SK-N-SH treated with all-trans-retinoic acid at 6 μM for 48 hours (cell line): Measurements from ENCODE around the gene SVOPL.

Experiments
- ARNTL ChIP-seq: fragments of 450-650 bp; formaldehyde crosslinking; IDR thresholded peaks from 2 replicates; pipeline ENCODE4 v1.5.0; 2020; ENCODE audit warnings: low read depth, mild to moderate bottlenecking, moderate library complexity, borderline replicate concordance
- CSDC2 ChIP-seq: fragments of 250-450 bp; sonication (Bioruptor Pico); IDR thresholded peaks from 2 replicates; pipeline ENCODE4 v1.5.0; 2020; ENCODE audit warnings: mild to moderate bottlenecking, moderate library complexity
- ESRRG ChIP-seq: fragments of 250-450 bp; sonication (Bioruptor Pico); IDR thresholded peaks from 2 replicates; pipeline ENCODE4 v1.6.1; 2021; ENCODE audit warnings: mild to moderate bottlenecking
- GLIS3 ChIP-seq: fragments of 250-450 bp; sonication (Bioruptor Pico); IDR thresholded peaks from 2 replicates; pipeline ENCODE4 v1.5.0; 2020; ENCODE audit warnings: mild to moderate bottlenecking, moderate library complexity
- PATZ1 ChIP-seq: fragments of 250-450 bp; sonication (Bioruptor Pico); IDR thresholded peaks from 2 replicates; pipeline ENCODE4 v1.8.0; 2020; ENCODE audit warnings: mild to moderate bottlenecking, moderate library complexity, borderline replicate concordance
- PPARA ChIP-seq: fragments of 250-450 bp; sonication (Bioruptor Pico); IDR thresholded peaks from 2 replicates; pipeline ENCODE4 v1.5.0; 2020; ENCODE audit warnings: mild to moderate bottlenecking, borderline replicate concordance
- RARB ChIP-seq: fragments of 250-450 bp; sonication (Bioruptor Pico); IDR thresholded peaks from 2 replicates; pipeline ENCODE4 v1.8.0; 2021; ENCODE audit warnings: mild to moderate bottlenecking, moderate library complexity
- ZC3H10 ChIP-seq: fragments of 250-450 bp; sonication (Bioruptor Pico); IDR thresholded peaks from 2 replicates; pipeline ENCODE4 v1.5.1; 2021; ENCODE audit warnings: mild to moderate bottlenecking, moderate library complexity
- ZFP3 ChIP-seq: fragments of 250-450 bp; sonication (Bioruptor Pico); IDR thresholded peaks from 2 replicates; pipeline ENCODE4 v1.5.0; 2020; ENCODE audit warnings: mild to moderate bottlenecking, moderate library complexity
- ZNF565 ChIP-seq: fragments of 450-650 bp; formaldehyde crosslinking; conservative IDR thresholded peaks from 2 replicates; pipeline ENCODE4 v1.5.0; 2020; ENCODE audit warnings: low read depth, mild to moderate bottlenecking, moderate library complexity
- ZNF70 ChIP-seq: fragments of 450-650 bp; formaldehyde crosslinking; IDR thresholded peaks from 2 replicates; pipeline ENCODE4 v1.5.0; 2020; ENCODE audit warnings: mild to moderate bottlenecking, moderate library complexity
- TF ChIP-seq, protein P1 (sequence below): fragments of 250-450 bp; sonication (Bioruptor Pico); IDR thresholded peaks from 2 replicates; pipeline ENCODE4 v1.5.1; 2021; ENCODE audit warnings: mild to moderate bottlenecking, moderate library complexity

DNA sequence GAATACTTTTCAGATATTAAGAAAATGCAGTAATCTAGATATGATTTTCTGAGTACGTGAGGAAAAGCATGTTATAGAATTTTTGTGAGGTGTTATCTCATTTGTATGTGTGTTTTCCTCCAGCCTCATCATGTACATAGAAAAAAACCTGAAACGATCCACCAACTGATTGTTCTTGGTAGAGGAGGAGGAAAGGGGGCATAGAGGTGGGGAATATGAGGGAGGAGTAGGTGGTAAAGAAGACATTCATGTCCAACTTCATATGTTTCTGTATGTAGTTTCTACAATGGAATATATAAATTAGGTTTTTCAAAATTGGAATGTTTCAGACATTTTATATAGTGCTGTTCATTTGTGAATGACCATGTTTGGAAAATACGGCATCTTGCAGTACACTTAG lies 131.7 kb downstream of the SVOPL start:
- TF ChIP-seq PPARA (no peak), PATZ1 (CRISPR knock-in tag) (no peak), ZNF70 (CRISPR knock-in tag) (no peak), ZFP3 (CRISPR knock-in tag) (no peak), GLIS3 (CRISPR knock-in tag) (no peak), ZNF565 (no peak), ESRRG (CRISPR knock-in tag) (no peak), CSDC2 (CRISPR knock-in tag) (no peak), ARNTL (no peak), RARB (CRISPR knock-in tag) (no peak), ZC3H10 (CRISPR knock-in tag) (no peak)
- TF ChIP-seq, protein P1, sequence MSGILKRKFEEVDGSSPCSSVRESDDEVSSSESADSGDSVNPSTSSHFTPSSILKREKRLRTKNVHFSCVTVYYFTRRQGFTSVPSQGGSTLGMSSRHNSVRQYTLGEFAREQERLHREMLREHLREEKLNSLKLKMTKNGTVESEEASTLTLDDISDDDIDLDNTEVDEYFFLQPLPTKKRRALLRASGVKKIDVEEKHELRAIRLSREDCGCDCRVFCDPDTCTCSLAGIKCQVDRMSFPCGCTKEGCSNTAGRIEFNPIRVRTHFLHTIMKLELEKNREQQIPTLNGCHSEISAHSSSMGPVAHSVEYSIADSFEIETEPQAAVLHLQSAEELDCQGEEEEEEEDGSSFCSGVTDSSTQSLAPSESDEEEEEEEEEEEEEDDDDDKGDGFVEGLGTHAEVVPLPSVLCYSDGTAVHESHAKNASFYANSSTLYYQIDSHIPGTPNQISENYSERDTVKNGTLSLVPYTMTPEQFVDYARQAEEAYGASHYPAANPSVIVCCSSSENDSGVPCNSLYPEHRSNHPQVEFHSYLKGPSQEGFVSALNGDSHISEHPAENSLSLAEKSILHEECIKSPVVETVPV (CRISPR knock-in tag), result no peak
